Stimulated activated CD8-positive, alpha-beta memory T cell treated with anti-CD3 and anti-CD28 coated beads, Interleukin-12 subunit alpha, Interleukin-12 subunit beta, amount 100 ng/mL, for 4 hours (primary cell): ENCODE results near the gene RFXAP.

ENCODE experiments used
- DNase-seq: peaks from one replicate; pipeline ENCODE4 v3.0.0-alpha.2; 2020; ENCODE audit warnings: low read depth

The RFXAP gene

GRCh38 chr13:36866232-36866631, 47.2 kb downstream of the RFXAP start:
- DNase-seq: no peak

GRCh38 chr13:36870050-36870692, 51.1 kb downstream of the RFXAP start:
- no peak for DNase-seq

- DNase-seq: no peak
Observed at GRCh38 chr13:36872621-36873020, 53.6 kb downstream of the RFXAP start.

- no peak for DNase-seq
Observed at GRCh38 chr13:36875431-36875830, 56.4 kb downstream of the RFXAP start.

GRCh38 chr13:36875961-36876360, 56.9 kb downstream of the RFXAP start:
- DNase-seq: no peak
